ENCODE results near the gene TMEM269.
"Not testable (repeated sequence)": the region's sequence is repeated elsewhere in the genome, so short reads cannot be mapped to it uniquely, and the experiment has no call there.

TMEM269 gene

GRCh38 chr1:42742617-42743316 is 42.0 kb upstream of the TMEM269 start:
- Mint-ChIP-seq H3K27me3 (no peaks in the 10 kb centered on the region), H3K4me1 (ENCODE audit: low read depth) (no peaks in the 10 kb centered on the region), H3K4me3 (no peak overlapping the region), H3K27ac (no peak overlapping the region), H3K9me3 (ENCODE audit: low read depth) (no peaks in the 10 kb centered on the region), H3K36me3 (no peaks in the 10 kb centered on the region)

DNA sequence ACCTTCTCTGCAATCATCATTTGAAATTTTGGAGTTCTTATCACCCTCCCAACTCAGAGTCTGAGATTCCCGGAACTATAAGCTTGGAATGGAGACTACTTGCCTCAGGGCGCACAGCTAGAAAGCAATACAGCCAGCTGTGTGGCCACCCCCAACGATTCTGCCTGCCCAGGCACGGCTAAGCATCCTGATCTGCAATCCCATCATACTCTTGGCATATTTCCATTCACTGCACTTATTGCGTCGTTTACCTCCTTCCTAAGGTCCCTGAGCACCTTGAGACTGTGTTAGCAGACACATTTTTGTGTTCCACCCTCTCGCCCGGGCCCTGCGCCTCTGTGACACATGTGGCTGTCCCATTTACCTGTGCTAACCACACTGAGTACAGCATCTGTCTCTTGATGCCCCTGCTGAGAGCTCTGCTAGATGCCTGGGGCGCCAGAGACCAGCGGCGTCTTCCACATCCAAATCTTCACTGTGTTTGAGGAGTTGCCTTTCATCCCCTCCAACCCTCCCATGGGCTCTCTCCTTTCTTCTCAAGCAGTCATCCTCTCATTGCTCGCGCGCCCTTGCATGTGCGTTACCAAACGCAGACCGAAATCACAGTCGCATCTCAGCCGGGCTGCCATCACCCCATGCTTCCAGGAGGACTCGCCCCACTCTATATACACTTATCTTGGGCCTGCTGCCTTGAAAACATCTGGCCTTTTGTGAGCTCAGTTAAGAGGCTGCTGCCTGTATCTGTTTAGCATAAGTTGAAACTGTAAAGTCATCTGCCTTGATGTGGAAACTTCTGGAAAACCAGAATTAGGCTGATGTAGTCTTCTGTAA is 41.3 kb upstream of the TMEM269 start:
- no peaks in the 10 kb centered on the region for H3K4me1 Mint-ChIP-seq (ENCODE audit: low read depth)
- H3K27ac Mint-ChIP-seq: no peak overlapping the region
- H3K9me3 Mint-ChIP-seq (ENCODE audit: low read depth): no peaks in the 10 kb centered on the region
- no peaks in the 10 kb centered on the region for H3K27me3 Mint-ChIP-seq
- H3K4me3 Mint-ChIP-seq: no peak overlapping the region
- no peaks in the 10 kb centered on the region for H3K36me3 Mint-ChIP-seq

DNA sequence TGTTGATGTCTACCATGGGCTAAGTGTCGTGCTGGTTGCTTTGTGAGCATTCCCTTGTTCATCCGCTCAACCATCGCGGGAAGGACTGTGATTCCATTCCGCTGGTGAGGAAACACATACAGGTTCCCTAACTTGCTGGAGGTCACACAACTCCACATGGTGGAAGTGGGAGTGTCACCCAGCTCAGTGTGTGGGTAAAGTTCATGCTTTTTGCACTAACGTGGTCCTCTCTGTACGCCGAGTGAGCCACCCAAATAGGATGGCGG is 40.7 kb upstream of the TMEM269 start:
- H3K36me3 Mint-ChIP-seq: no peaks in the 10 kb centered on the region
- H3K4me3 Mint-ChIP-seq: no peak overlapping the region
- no peak overlapping the region for H3K27ac Mint-ChIP-seq
- no peaks in the 10 kb centered on the region for H3K27me3 Mint-ChIP-seq
- H3K4me1 Mint-ChIP-seq (ENCODE audit: low read depth): no peaks in the 10 kb centered on the region
- no peaks in the 10 kb centered on the region for H3K9me3 Mint-ChIP-seq (ENCODE audit: low read depth)

- Mint-ChIP-seq H3K4me3 (no peak overlapping the region), H3K27ac (no peak overlapping the region)
Measured at GRCh38 chr1:42745851-42746250, 38.9 kb upstream of the TMEM269 start.

DNA sequence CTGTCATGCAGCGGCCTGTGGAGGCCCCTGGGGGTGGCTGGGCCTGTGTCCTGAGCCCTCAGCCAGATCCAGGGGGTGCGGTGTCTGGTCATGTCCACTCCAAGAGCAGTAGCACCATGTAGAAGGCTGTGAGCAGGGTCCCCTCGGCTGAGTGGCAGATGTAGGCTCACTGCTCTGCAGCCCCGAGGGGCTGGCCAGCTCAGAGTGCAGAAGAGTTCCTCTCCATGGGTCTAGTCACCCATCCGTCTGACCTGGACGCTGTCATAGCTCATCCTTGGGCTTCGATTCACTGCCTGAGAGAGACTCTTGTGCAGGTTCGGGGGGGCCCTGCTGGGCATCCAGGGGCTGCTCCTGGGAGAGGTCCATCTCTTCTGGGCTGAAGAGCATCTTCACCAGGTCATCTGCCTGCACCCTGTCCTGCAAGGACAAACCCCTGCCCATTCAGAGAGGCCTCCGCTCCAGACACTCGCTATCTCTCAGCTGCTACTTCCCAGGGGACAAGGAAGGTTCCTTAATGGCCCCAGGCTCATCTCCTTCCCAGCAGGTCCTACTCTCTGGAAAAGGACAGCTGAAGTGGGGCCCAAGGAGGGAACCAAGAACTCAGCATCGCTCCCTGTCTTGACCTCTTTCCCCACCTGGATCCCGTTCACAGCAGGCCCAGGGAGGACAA is 38.2 kb upstream of the TMEM269 start:
- Mint-ChIP-seq H3K27ac (no peak overlapping the region), H3K4me1 (ENCODE audit: low read depth) (no peaks in the 10 kb centered on the region), H3K36me3 (peaks cover 6% of the 10 kb centered on the region), H3K9me3 (ENCODE audit: low read depth) (no peaks in the 10 kb centered on the region), H3K4me3 (no peak overlapping the region), H3K27me3 (no peaks in the 10 kb centered on the region)

More at GRCh38 chr1:42745851-42746250, 38.9 kb upstream of the TMEM269 start:
- H3K9me3 Mint-ChIP-seq (ENCODE audit: low read depth): no peaks in the 10 kb centered on the region
- H3K27me3 Mint-ChIP-seq: no peaks in the 10 kb centered on the region
- H3K36me3 Mint-ChIP-seq: peaks cover 5% of the 10 kb centered on the region
- no peaks in the 10 kb centered on the region for H3K4me1 Mint-ChIP-seq (ENCODE audit: low read depth)

DNA sequence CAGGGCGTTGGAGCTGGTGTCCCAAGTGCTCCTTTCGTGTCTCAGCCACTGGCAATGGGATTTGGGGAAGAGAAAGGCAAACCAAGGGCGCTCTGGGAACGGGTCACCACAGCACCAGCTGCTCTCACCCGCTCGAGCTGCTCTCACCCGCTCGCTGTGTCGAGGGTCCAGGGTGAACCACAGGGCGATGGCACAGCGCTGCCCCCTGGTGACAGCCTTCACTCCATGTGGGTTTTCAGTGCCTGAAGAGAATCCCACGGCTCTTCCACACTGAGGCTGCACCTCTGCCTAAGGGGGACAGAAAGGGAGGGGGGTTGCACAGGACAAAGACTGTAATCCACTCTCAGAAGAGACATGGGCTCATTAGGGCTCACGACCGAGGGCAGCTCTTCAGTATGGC is 37.7 kb upstream of the TMEM269 start:
- no peak overlapping the region for H3K4me3 Mint-ChIP-seq
- no peaks in the 10 kb centered on the region for H3K4me1 Mint-ChIP-seq (ENCODE audit: low read depth)
- H3K36me3 Mint-ChIP-seq: peaks cover 12% of the 10 kb centered on the region
- H3K9me3 Mint-ChIP-seq (ENCODE audit: low read depth): no peaks in the 10 kb centered on the region
- no peaks in the 10 kb centered on the region for H3K27me3 Mint-ChIP-seq
- no peak overlapping the region for H3K27ac Mint-ChIP-seq

DNA sequence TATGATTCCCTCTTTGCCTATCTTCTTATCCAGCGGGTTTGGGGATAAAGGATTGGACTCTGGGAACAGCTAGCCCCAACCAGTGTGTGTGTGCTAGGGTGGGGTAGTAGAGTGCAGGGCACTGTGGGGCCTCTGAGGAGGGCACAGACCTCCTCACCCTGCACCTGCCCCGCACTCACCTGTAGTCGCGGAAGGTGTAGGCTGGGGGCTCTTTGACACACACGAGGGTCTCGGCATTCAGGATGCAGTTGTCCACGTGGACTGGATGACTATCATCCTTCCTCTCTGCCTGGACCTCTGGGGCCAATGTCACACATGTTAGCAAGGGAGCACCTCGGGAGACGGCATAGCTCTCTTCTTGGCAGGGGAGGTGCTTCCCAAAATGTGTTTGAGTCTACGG is 36.8 kb upstream of the TMEM269 start:
- Mint-ChIP-seq H3K27me3 (no peaks in the 10 kb centered on the region), H3K4me1 (ENCODE audit: low read depth) (no peaks in the 10 kb centered on the region), H3K4me3 (no peak overlapping the region), H3K27ac (no peak overlapping the region), H3K36me3 (peaks cover 20% of the 10 kb centered on the region), H3K9me3 (ENCODE audit: low read depth) (no peaks in the 10 kb centered on the region)

DNA sequence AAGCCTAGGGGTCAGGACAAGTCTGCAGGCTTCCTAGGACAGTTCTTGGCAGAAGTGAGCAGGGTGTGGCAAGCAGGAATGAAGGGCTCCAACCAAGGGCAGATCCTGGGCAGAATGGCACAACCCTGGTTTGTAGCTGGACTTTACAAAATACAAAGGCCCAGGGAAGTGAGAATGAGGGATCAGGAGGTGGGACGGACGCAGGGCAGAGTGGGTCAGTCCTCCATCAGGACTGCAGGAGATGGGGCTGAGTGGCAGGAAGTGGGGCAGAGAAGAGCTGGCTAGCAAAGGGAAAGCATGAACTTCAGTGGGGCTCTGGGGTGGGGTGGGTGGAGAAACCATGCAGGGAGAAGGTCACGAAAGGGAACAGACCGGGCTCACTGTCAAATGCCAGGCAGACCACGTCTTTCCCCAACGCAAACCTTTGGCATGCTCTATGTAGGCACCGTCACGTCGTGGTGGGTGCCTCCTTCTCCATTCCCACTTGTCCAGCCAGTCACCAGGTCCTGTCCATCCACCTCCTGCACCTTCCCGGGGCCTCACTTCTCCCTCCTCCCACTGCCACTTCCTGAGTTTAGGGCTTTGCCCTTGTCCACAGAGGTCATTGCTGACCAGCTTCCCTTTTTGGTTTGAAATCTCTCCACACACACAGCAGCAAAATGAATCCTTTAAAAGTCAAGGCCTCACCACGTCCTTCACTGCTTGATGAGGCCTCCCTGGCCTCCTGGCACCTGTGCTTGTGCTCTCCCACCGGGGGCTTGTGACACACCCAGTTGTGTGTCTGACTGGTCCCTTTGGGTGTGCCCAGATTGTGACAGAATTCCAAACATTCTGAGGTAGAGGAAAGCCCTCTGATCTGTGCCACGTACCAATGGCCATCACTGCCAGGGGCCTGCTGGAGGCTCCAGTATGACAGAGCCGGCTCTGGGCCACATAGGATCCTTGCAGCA is 36.1 kb upstream of the TMEM269 start:
- no peaks in the 10 kb centered on the region for H3K9me3 Mint-ChIP-seq (ENCODE audit: low read depth)
- peaks cover 22% of the 10 kb centered on the region for H3K36me3 Mint-ChIP-seq
- no peak overlapping the region for H3K27ac Mint-ChIP-seq
- H3K4me1 Mint-ChIP-seq (ENCODE audit: low read depth): peaks cover 1% of the 10 kb centered on the region
- no peaks in the 10 kb centered on the region for H3K27me3 Mint-ChIP-seq
- no peak overlapping the region for H3K4me3 Mint-ChIP-seq

DNA sequence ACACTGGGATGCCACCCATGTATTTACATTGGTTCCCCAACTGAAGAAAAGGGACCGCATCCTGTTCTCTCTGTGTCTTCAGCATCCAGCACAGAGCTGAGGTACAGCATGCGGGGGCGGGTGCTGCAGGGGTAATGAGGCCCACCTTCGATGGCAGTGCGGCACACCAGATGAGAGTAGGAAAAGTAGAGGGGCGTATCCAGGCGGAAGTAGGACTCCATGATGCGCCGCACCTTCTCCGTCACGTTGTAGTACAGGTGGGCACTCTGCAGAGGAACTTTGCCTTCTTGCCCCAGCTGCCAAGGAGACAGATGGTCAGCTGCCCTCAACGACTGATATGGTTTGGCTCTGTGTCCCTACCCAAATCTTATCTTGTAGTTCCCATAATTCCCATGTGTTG is 34.8 kb upstream of the TMEM269 start:
- Mint-ChIP-seq H3K4me1 (ENCODE audit: low read depth) (peaks cover 1% of the 10 kb centered on the region), H3K9me3 (ENCODE audit: low read depth) (no peaks in the 10 kb centered on the region), H3K36me3 (peaks cover 27% of the 10 kb centered on the region), H3K27me3 (no peaks in the 10 kb centered on the region), H3K4me3 (no peak overlapping the region), H3K27ac (no peak overlapping the region)

DNA sequence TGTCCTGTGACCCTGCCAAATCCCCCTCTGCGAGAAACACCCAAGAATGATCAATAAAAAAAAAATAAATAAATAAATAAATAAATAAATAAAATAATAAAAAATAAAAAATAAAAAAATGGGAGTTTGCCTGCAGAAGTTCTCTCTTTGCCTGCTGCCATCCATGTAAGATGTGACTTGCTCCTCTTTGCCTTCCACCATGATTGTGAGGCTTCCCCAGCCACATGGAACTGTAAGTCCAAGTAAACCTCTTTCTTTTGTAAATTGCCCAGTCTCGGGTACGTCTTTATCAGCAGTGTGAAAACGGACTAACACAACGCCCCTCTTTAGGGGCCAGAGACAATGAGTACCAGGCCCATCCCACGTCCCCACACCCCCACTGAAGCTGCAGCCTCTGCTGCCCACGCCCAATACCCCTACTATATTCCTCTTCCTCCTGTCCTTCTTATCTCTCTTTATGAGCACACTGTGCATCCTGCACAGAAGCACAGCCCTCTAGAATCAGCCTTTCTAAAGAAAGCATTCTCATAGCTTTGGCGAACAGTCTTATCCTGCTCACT is 33.2 kb upstream of the TMEM269 start:
- H3K4me1 Mint-ChIP-seq (ENCODE audit: low read depth); H3K4me3 Mint-ChIP-seq; H3K9me3 Mint-ChIP-seq (ENCODE audit: low read depth); H3K27me3 Mint-ChIP-seq; H3K27ac Mint-ChIP-seq: not testable (repeated sequence)
- H3K36me3 Mint-ChIP-seq: peaks cover 28% of the 10 kb centered on the region

GRCh38 chr1:42752284-42752683 is 32.5 kb upstream of the TMEM269 start:
- H3K36me3 Mint-ChIP-seq: peaks cover 30% of the 10 kb centered on the region
- no peak overlapping the region for H3K27ac Mint-ChIP-seq
- H3K4me3 Mint-ChIP-seq: no peak overlapping the region

DNA sequence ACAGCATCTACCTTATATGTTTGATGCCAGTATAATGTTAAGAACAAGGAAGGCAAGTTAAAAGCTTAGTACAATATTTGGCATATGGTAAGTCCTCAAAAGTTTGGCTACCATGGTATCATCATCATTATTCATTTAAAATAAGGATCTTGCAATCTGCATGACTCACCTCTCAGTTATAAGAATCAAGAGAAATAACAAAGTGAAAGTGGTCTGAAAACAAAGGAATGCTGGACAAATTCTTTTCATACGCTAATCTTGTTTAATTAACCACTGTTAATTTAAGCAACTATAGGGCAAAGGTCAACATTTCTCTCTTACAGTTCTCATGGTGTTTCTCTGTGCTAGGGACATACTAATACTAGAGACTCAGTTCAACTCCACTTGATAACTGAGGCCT is 31.7 kb upstream of the TMEM269 start:
- Mint-ChIP-seq H3K4me1 (ENCODE audit: low read depth) (peaks cover 1% of the 10 kb centered on the region), H3K27me3 (no peaks in the 10 kb centered on the region), H3K9me3 (ENCODE audit: low read depth) (no peaks in the 10 kb centered on the region), H3K27ac (no peak overlapping the region), H3K4me3 (no peak overlapping the region), H3K36me3 (peaks cover 33% of the 10 kb centered on the region)

More at GRCh38 chr1:42752284-42752683, 32.5 kb upstream of the TMEM269 start:
- Mint-ChIP-seq H3K9me3 (ENCODE audit: low read depth) (no peaks in the 10 kb centered on the region), H3K4me1 (ENCODE audit: low read depth) (peaks cover 1% of the 10 kb centered on the region), H3K27me3 (no peaks in the 10 kb centered on the region)

DNA sequence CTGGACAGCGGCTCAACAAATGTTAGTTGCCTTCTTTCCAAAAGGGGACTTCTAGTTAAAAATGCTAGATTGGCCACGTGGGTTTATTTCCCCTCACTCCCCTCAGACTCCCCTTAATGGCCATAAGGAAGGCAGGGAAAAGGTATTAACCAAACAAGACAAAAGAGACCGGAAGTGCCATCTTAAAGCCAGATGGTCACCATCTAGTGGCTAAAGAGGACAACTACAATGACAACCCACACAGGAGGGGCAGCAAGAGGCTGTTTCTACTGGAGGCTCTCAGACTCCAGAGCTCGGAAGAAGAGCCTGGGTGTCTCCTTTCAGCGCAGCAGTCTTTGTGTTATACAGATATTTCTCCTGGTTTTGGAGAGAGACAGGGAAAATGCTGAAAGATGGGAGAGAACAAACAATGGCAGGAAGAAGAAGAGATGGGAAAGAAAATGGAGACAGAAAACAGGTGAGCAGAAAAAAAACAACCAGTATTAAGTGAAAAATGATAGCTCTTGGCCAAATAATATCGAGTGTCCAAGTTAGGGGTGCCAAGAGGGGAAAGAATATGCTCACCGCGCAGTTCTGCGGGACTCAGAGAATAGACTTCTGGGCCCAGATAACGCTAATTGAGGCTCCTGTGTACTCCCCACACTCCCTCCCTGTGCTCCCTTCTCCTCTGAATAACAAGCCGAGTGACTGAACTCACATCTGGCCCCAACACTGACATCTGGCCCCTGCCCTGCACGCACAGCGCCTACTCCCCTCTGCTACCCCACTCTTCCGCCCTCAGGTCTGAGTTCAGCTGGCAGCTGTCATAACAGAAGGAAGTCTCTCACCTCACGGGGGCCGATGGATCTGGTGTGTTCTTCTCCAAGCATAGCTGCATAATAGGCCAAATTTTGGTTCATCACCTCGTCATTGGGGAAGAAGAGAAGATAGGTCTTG is 27.6 kb upstream of the TMEM269 start:
- Mint-ChIP-seq H3K27ac (no peak overlapping the region), H3K4me3 (no peak overlapping the region), H3K27me3 (no peaks in the 10 kb centered on the region), H3K36me3 (peaks cover 20% of the 10 kb centered on the region), H3K9me3 (ENCODE audit: low read depth) (no peaks in the 10 kb centered on the region), H3K4me1 (ENCODE audit: low read depth) (peaks cover 1% of the 10 kb centered on the region)

Measured in activated naive CD8-positive, alpha-beta T cell (primary cell).